HG02840 (cell line): ENCODE data around the gene THSD4.
"Not testable (repeated sequence)": the region's sequence is repeated elsewhere in the genome, so short reads cannot be mapped to it uniquely, and the experiment has no call there.

Source experiments
- ATAC-seq: cut with Tn5 transposase; IDR thresholded peaks from one replicate; pipeline ENCODE4 v1.9.1; 2021; ENCODE audit warnings: mild to moderate bottlenecking, moderate library complexity, moderate number of reproducible peaks; ENCODE audit not compliant: unreplicated experiment, low FRiP score

Gene THSD4

DNA sequence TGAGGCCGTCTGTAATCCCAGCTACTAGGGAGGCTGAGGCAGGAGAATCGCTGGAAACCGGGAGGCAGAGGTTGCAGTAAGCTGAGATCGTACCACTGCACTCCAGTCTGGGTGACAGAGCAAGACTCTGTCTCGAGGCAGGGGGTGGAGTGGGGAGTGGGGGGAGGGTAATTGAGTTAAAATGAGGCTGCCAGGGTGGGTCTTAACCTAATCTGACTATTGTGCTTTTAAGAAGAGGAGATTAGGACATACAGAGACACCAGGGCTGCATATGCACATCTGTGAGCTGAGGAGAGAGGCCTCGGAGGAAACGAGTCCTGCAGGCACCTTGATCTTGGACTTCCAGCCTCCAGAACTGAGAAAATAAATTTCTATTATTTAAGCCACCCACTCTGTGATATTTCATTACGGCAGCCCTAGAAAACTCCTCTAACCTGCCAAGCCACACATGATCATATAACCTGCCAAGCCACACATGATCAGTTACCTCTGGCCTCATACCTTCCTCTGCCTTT lies 197.0 kb downstream of the THSD4 start:
- no peak for ATAC-seq

- no peak for ATAC-seq
Measured at GRCh38 chr15:71312731-71313460, 197.6 kb downstream of the THSD4 start.

- ATAC-seq, result no peak
Measured at GRCh38 chr15:71313806-71314205, 198.5 kb downstream of the THSD4 start.

GRCh38 chr15:71314956-71315537 lies 199.8 kb downstream of the THSD4 start:
- no peak for ATAC-seq

DNA sequence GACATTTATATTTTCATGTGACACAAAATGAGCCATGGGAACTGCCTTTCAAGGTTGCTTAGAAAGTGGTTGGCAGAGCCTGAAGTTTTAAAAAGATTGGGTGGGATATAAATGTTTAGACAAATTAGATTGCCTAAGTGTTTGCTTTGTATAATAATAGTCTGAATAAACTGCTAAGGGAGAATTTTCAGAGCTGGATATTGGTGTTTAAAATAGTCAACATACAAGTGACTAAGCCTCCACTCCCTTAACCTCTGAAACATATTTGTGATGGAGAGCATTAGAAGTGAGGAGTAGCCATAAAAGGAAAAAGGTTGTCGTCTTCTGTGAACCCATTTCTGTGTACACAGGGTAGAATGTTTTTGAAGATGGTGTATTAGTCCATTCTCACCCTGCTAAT lies 201.6 kb downstream of the THSD4 start:
- ATAC-seq, result no peak

GRCh38 chr15:71319424-71319823 lies 204.2 kb downstream of the THSD4 start:
- not testable (repeated sequence) for ATAC-seq

- ATAC-seq, result no peak
Measured at GRCh38 chr15:71319935-71320334, 204.7 kb downstream of the THSD4 start.

DNA sequence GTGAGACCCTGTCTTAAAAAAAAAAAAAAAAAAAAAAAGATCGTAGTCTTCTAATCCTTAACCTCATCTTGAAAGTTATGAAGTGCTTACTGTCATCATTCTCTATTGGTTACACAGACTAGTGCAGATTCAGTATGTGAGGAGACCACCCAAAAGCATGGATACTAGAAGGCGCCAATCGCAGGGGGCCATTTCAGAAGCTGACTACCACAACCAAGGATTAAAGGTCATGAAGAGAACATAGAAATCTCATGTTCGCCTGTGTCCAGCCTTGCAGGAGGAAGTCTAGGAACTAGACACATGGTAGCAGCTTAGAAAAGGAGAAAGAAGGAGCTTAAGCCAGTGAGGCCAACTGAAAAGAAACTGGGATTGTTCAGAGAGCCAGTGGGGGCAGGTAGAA lies 207.8 kb downstream of the THSD4 start:
- ATAC-seq, result no peak

- ATAC-seq, result no peak
Measured at GRCh38 chr15:71323584-71323983, 208.3 kb downstream of the THSD4 start.

DNA sequence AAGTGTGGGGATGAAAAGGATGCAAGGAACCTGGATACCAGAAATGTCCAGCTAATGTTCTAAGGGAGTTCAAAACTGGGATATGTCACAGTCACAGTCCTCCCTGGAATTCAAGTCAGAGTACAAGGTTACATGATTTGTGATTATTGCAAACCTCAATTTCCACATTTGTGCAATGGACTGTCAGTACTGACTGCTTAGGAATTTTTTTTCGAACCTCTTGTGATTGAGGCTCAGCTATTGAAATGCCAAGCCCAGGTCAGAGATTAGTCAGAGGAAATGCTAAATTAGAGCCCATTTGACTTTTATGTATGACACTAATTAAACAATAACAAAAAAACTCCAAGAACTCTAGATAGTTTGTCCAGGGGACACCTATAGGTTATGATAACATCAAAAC lies 210.2 kb downstream of the THSD4 start:
- ATAC-seq, result no peak

GRCh38 chr15:71328453-71328852 lies 213.2 kb downstream of the THSD4 start:
- ATAC-seq, result no peak

DNA sequence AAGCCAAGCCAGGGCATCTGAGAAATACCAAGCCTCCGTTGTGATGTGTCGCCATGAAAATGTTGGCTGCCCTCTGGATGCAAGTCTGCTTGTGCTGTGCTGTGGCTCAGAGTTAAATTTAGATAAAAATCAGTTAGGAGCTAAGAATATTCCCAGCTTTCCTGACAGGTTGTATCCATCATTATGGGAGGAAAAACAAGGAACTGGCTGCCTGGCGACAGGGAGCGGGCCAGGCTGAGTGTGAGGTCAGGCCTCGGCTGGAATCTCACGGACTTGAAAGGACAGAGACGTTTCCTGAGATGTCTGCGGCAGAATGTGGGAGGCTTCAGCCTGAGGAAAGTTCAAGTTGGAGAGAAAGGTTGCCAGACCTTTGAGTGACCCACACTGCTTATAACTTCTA lies 213.8 kb downstream of the THSD4 start:
- ATAC-seq, result no peak

DNA sequence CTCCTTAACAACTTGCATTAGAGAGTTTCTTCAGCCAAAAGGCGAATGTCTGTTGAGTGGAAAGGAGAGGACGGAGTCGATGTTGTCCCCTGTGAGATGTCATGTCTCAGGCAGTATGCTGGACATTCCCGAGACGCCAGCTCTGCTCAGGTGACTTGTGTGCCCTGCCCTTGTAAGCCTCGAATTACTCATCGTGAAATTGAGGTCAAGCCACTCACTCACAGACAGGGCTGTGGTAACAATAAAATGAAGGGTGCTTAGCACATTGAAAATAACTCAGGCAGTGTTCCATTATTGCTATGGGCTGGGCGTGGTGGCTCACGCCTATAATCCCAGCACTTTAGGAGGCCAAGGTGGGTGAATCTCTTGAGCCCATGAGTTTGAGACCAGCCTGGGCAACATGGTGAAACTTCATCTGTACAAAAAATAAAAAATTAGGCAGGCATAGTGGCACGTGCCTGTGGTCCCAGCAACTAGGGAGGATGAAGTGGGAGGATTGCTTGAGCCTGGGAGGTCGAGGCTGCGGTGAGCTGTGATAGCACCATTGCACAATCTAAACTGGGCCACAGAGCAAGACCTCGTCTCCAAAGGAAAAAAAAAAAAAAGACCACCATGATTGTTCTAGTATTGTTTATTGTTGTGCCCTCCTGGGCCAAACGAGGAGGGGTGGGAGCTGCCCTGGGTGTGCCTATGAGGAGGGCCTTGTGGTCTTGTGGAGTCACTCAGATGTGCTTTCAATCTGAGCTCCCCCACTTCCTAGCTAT lies 214.4 kb downstream of the THSD4 start:
- ATAC-seq, result no peak

DNA sequence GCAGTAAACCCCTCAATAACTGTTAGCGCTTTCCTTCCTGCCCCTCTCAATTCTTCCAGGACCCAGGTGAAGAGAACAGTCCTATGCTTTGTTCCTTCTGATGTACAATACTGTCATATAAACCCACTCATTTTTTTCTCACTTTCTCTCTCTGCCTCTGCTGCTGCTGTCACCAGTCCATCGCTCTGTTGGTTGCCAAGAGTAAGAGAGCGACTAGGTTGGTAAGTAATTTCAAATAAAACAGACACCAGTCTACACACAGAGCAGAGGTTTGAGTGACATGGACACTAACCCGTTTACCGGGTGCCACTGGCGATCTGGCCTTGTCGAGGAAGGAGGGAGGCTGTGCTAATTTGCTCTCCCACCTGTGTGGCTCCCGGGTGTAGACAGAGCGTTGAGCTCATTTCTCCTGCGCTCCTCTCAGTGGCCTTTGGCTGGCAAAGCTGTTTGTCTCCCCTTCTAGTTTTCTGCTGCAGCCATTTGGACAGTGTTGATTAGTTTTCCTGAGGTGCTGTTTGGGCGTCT lies 215.4 kb downstream of the THSD4 start:
- ATAC-seq, result no peak

DNA sequence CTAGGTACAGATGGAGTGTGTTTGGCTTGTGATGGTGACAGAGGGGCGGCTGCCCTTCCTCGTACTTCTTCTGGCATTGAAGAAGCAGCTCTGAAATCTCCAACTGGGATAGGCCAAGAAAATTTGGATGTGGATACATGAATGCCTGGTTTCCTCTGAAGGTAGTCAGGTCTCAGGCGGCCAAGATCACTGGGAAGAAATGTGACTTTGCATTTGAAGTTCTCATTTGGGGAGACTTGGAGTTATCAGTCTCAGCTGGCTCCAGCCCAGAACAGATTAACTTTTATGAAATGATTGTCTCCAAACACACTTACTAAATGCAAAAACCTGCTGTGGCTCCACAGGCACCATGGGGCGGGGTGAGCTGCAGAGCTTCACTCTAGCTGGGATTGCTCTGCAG lies 215.9 kb downstream of the THSD4 start:
- ATAC-seq, result no peak

DNA sequence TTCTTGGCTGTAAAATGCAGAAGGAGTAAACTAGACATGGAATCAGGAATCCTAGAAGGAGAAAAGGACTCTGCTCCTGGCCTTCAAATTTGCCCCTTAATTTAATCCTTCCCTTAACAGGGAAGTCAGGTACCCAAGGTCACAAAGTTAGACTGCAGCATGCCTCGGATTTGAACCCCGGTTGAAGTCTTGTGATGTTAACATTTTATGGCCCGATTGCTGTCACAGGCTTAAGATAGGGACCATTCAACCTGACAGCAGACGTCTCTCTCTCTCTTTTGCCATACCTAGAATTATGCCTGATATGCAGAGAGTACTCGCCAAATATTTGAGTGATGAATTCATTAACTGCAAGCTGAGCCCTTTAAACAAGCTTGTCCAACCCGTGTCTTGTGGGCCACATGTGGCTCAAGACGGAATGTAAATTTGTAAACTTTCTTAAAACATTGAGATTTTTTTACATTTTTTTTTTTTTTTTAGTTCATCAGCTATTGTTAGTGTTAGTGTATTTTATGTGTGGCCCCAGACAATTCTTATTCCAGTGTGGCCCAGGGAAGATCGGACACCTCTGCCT lies 217.2 kb downstream of the THSD4 start:
- ATAC-seq, result no peak

GRCh38 chr15:71333136-71333700 lies 217.9 kb downstream of the THSD4 start:
- ATAC-seq, result no peak

GRCh38 chr15:71333839-71334238 lies 218.6 kb downstream of the THSD4 start:
- ATAC-seq, result no peak

DNA sequence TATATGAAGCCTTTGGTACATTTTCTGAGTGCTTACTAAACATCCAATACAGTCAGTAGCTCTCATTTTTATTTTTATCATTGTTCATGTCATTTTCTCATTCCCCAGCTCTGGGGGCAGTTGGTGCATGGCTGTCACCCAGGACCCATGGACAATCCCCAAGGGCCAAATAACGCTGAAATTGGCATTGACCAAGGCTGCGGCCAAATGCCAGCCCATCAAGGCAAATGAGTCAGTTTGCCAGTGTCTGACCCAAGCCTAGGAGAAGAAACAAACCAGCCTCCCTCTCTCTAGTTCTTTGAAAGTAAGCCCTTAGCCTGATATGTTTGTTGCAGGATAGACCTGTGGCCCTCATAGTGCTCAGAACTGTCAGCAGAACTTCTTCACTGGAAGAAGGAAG lies 219.2 kb downstream of the THSD4 start:
- ATAC-seq, result no peak

GRCh38 chr15:71334873-71335272 lies 219.6 kb downstream of the THSD4 start:
- ATAC-seq, result no peak

DNA sequence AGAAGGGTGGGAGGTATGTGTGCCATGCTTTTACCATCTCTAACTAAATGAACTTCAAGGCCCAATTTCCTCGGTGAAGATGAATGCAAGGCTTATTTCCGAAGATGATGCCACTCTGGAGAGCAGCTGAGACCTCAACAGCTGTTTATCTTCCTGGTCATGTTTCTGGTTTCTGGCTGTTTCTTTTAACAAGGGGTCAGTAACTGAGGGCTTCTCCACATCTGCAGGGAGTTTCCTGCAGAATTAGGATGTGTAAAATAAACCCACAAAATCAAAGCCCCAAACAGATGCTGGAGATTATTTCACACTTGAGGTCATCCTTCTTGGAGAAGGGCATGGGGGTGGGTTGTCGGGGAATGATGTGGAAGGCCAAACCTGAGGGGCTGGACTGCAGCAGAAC lies 220.3 kb downstream of the THSD4 start:
- ATAC-seq, result no peak
